GM12878 (cell line): ENCODE measurements around the gene PSAPL1. TPM values are rescaled to one million over a fixed set of nuclear protein-coding genes. Genes with fewer than 3 reads are reported as not detected.

Experiments
- ATAC-seq: fragments of 200-7000 bp; cut with Tn5 transposase; 3 replicates; pipeline ENCODE4 v1.9.1; 2020; ENCODE audit warnings: mild to moderate bottlenecking, moderate library complexity
- BruUV-seq: library from RNA; stranded (reverse); fragments of 400-500 nt; replicated peaks from 2 replicates; lab custom pipeline; 2021; lab: Mats Ljungman, UMichigan
- CTCF ChIA-PET: fragments of 300-600 bp; sonication (Branson Sonifier 250); formaldehyde crosslinking; extraction: SDS; loops from one replicate; lab custom pipeline; 2021; ENCODE audit warnings: inconsistent platforms; lab: Yijun Ruan, JAX
- POLR2A ChIA-PET: fragments of 350-600 bp; formaldehyde crosslinking; extraction: SDS; loops from one replicate; lab custom pipeline; 2021; ENCODE audit warnings: inconsistent platforms; lab: Charles Lee
- RAD21 ChIA-PET: fragments of 300-600 bp; sonication (Branson Sonifier 250); formaldehyde crosslinking; loops from one replicate; lab custom pipeline; 2023; ENCODE audit warnings: antibody characterized with exemption; ENCODE audit not compliant: unreplicated experiment; lab: Charles Lee
- SMC1A ChIA-PET: fragments of 300-600 bp; sonication (Branson Sonifier 250); formaldehyde crosslinking; loops from one replicate; lab custom pipeline; 2023; ENCODE audit not compliant: unreplicated experiment, uncharacterized antibody; lab: Charles Lee
- DNase-seq: peaks from one replicate; pipeline ENCODE4 v3.0.0-alpha.2; 2011; ENCODE audit warnings: low read depth, low spot score
- FAIRE-seq: peaks from 3 replicates; lab custom pipeline; 2011; peaks lifted over from hg19 to GRCh38; lab: Jason Lieb, UNC
- H2AFZ ChIP-seq: 2 replicates; pipeline ENCODE4 v1.6.0; 2011; ENCODE audit warnings: low read depth, low read length, control low read depth; ENCODE audit not compliant: control insufficient read depth
- H3K27ac ChIP-seq: 2 replicates; pipeline ENCODE4 v1.5.1; 2011; ENCODE audit warnings: control low read depth; ENCODE audit not compliant: control insufficient read depth, insufficient read depth
- H3K27me3 ChIP-seq, 2 experiments: replicated peaks in 1 of 2; 2 replicates each; pipeline versions ENCODE4 v1.6.0 to v1.6.1; 2011; ENCODE audit warnings: low read length in 1 of 2; ENCODE audit not compliant: control insufficient read depth in 2 of 2, insufficient read depth in 2 of 2
- H3K36me3 ChIP-seq, 2 experiments: 2 replicates each; pipeline ENCODE4 v1.5.1; 2011; ENCODE audit warnings: low read length in 1 of 2; ENCODE audit not compliant: control insufficient read depth in 2 of 2, insufficient read depth in 2 of 2
- H3K4me1 ChIP-seq: 2 replicates; pipeline ENCODE4 v1.6.1; 2011; ENCODE audit warnings: mild to moderate bottlenecking, low read length, moderate library complexity, mixed read lengths; ENCODE audit not compliant: control insufficient read depth, insufficient read depth
- H3K4me2 ChIP-seq: 2 replicates; pipeline ENCODE4 v1.6.0; 2011; ENCODE audit warnings: control low read depth; ENCODE audit not compliant: control insufficient read depth, insufficient read depth
- H3K4me3 ChIP-seq: fragments of 200-600 bp; sonication (generic); 2 replicates; pipeline ENCODE4 v1.5.1; 2016
- H3K79me2 ChIP-seq: 2 replicates; pipeline ENCODE4 v1.6.0; 2011; ENCODE audit warnings: low read length; ENCODE audit not compliant: control insufficient read depth, insufficient read depth
- H3K9ac ChIP-seq: 2 replicates; pipeline ENCODE4 v1.8.0; 2011; ENCODE audit warnings: low read length, control low read depth, mixed read lengths; ENCODE audit not compliant: control insufficient read depth, insufficient read depth
- H3K9me3 ChIP-seq: replicated peaks from 3 replicates; pipeline ENCODE4 v1.5.1; 2011; ENCODE audit warnings: mild to moderate bottlenecking, low read length; ENCODE audit not compliant: control insufficient read depth, insufficient read depth
- H4K20me1 ChIP-seq: 2 replicates; pipeline ENCODE4 v1.6.0; 2011; ENCODE audit not compliant: control insufficient read depth, insufficient read depth
- CBFB ChIP-seq: IDR thresholded peaks from 2 replicates; pipeline ENCODE4 v1.6.1; 2016; ENCODE audit warnings: antibody characterized with exemption, low read depth
- CEBPB ChIP-seq, 2 experiments: fragments of 150-350 bp in 1 of 2; IDR thresholded peaks; 2 replicates each; pipeline ENCODE4 v1.6.1; 2012 to 2014; ENCODE audit warnings: low read depth in 2 of 2, low read length in 2 of 2, borderline replicate concordance in 1 of 2, inconsistent platforms in 1 of 2
- CREB1 ChIP-seq: IDR thresholded peaks from 2 replicates; pipeline ENCODE4 v1.6.1; 2012; ENCODE audit warnings: low read depth, mild to moderate bottlenecking, inconsistent platforms
- DPF2 ChIP-seq: fragments of 450-650 bp; IDR thresholded peaks from 2 replicates; pipeline ENCODE4 v1.6.1; 2017; ENCODE audit warnings: mild to moderate bottlenecking
- FOXK2 ChIP-seq: fragments of 450-650 bp; IDR thresholded peaks from 2 replicates; pipeline ENCODE4 v1.6.1; 2017; ENCODE audit warnings: mild to moderate bottlenecking, moderate library complexity
- IRF4 ChIP-seq: IDR thresholded peaks from 2 replicates; pipeline ENCODE4 v1.6.1; 2011; ENCODE audit warnings: low read depth, low read length
- MEF2B ChIP-seq: fragments of 450-650 bp; IDR thresholded peaks from 2 replicates; pipeline ENCODE4 v1.6.1; 2018; ENCODE audit warnings: mild to moderate bottlenecking, moderate library complexity; ENCODE audit not compliant: partially characterized antibody, poor library complexity, severe bottlenecking
- NFXL1 ChIP-seq: fragments of 450-650 bp; IDR thresholded peaks from 2 replicates; pipeline ENCODE4 v1.6.1; 2017; ENCODE audit warnings: antibody characterized with exemption, mild to moderate bottlenecking, borderline replicate concordance
- POLR2AphosphoS5 ChIP-seq: IDR thresholded peaks from 2 replicates; pipeline ENCODE4 v1.6.1; 2011; ENCODE audit warnings: mild to moderate bottlenecking, low read length, inconsistent platforms
- RAD51 ChIP-seq: fragments of 450-650 bp; IDR thresholded peaks from 2 replicates; pipeline ENCODE4 v1.6.1; 2016; ENCODE audit warnings: moderate library complexity, mild to moderate bottlenecking, inconsistent platforms
- RFX5 ChIP-seq: IDR thresholded peaks from 2 replicates; pipeline ENCODE4 v1.6.1; 2011; ENCODE audit warnings: low read depth, low read length, improper control_type of control experiment
- RUNX3 ChIP-seq: IDR thresholded peaks from 2 replicates; pipeline ENCODE4 v1.6.1; 2012; ENCODE audit warnings: low read length, inconsistent platforms
- TARDBP ChIP-seq: IDR thresholded peaks from 2 replicates; pipeline ENCODE4 v1.6.1; 2016; ENCODE audit warnings: borderline replicate concordance
- YBX1 ChIP-seq: fragments of 450-650 bp; IDR thresholded peaks from 2 replicates; pipeline ENCODE4 v1.6.1; 2016; ENCODE audit warnings: antibody characterized with exemption
- ZBTB40 ChIP-seq: fragments of 450-650 bp; IDR thresholded peaks from 2 replicates; pipeline ENCODE4 v1.6.1; 2016; ENCODE audit warnings: mild to moderate bottlenecking, moderate library complexity, borderline replicate concordance
- ZNF384 ChIP-seq: IDR thresholded peaks from 2 replicates; pipeline ENCODE4 v1.6.1; 2012; ENCODE audit warnings: low read depth, mild to moderate bottlenecking, low read length, improper control_type of control experiment, borderline replicate concordance
- WGBS: methylation state at CpG from one replicate; pipeline ENCODE4 v1.1.6; 2016; ENCODE audit warnings: low lambda C conversion rate; ENCODE audit not compliant: insufficient replicate concordance, insufficient coverage; ENCODE audit errors: missing lambda C conversion rate; 5-methylcytosine and 5-hydroxymethylcytosine counted together
- in situ Hi-C: fragments of 300-500 bp; cut with MboI; formaldehyde crosslinking; loops from 9 replicates; pipeline ENCODE4 v1.14.3; 2018; ENCODE audit warnings: mixed read lengths
- intact Hi-C: fragments of 100-400 bp; cut with micrococcal nuclease; formaldehyde crosslinking; loops from one replicate; pipeline ENCODE4 v1.14.2; 2022; ENCODE audit not compliant: unreplicated experiment
- polyA plus RNA-seq, 11 experiments: library from polyadenylated mRNA; depleted of rRNA in 4 of 11; unstranded in 6 of 11; stranded (reverse) in 5 of 11; fragments of >200 nt; fragmentation: Nextera tagmentation in 4 of 11; fragmentation: Illumina TruSeq in 1 of 11; extraction: Ambion mirVana in 4 of 11; extraction: Trizol in 1 of 11; gene quantifications; 1 replicate in 1 of 11; 2 replicates in 10 of 11; pipeline versions ENCODE4 v1.2.1 to v1.2.3, GENCODE V29; 2011 to 2016; ENCODE audit warnings: inconsistent platforms in 2 of 11, missing spikeins in 2 of 11, low read depth in 1 of 11
- total RNA-seq, 4 experiments: library from RNA; depleted of rRNA in 3 of 4; stranded (reverse); fragments of >200 nt in 3 of 4; fragmentation: Illumina TruSeq in 1 of 4; extraction: Trizol in 1 of 4; gene quantifications; 2 replicates each; pipeline versions ENCODE4 v1.2.1 to v1.2.3, GENCODE V29; 2013 to 2021

Gene PSAPL1
- total and polyA plus RNA-seq, 10 of the 15 experiments (the other 5 are each of a cell fraction or from before 2014, with no cell fraction given) = not detected

DNA sequence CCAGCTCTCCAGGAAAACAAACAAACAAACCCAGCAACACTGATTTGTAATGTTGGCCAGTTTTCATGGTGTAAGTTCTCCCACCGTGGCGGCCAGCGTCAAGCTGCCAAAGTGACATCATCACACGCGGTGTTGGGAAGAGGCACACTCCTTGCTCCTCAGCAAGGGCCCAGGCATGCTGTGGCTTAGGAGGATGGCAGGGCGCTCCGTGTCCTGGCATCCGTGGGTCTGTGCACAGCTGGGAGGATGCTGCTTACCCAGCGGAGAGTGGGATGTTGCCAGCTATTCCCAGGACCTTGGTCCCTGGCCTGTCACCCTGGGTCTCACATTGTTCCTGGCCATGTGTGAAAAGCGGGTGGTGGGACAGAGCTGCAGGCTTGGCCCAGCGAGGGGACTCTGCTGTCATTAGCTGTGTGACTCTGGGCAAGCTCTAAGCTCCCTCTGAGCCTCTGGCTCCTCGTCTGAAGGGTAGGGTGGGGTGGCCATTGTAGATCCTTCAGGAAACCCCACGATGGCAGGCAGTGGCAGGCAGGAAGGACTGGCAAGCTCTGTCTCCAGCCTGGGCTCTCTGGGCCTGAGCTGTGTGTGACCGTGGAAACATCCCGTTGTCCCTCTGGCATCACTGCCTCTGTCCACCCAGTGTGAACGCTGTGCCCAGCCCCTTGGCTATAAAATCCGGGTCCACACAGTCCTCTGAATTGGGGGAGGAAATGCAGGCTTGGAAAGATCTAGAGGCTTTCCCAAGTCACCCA is 10.8 kb downstream of the PSAPL1 start:
- ChIA-PET RAD21 (no interaction called here), CTCF (interaction anchor here (0.6 kb wide), 1 partner anchor 1405 kb away, joined by 5 read pairs; no protein-coding TSS in a partner anchor), SMC1A (no interaction called here), POLR2A (no interaction called here)
- Histone ChIP-seq H2AFZ (no peak overlapping the region), H3K4me2 (no peak overlapping the region), H4K20me1 (no peaks in the 10 kb centered on the region), H3K36me3 (no peaks in the 10 kb centered on the region), H3K27ac (no peak overlapping the region), H3K4me1 (no peaks in the 10 kb centered on the region), H3K9me3 (no peaks in the 10 kb centered on the region), H3K27me3 (no peaks in the 10 kb centered on the region), H3K4me3 (no peak overlapping the region), H3K9ac (no peak overlapping the region), H3K79me2 (no peaks in the 10 kb centered on the region)
- in situ Hi-C loops (no loop called here), intact Hi-C loops (no loop called here)
- no peak for DNase-seq
- BruUV-seq = no TSS peak
- 44% methylated on average over 17 of the region's 17 CpGs for WGBS
- TF ChIP-seq YBX1 = no peak
- TF ChIP-seq ZNF384 = no peak
- TF ChIP-seq CREB1 = no peak
- no peak for TF ChIP-seq RAD51
- TF ChIP-seq POLR2AphosphoS5 = no peak
- no peak for TF ChIP-seq RUNX3
- TF ChIP-seq CEBPB (IDR thresholded peaks at IDR 0.05; ENCODE audit: borderline replicate concordance in 1 of 2, low read depth in 2 of 2, low read length in 2 of 2) = no peak
- no peak for TF ChIP-seq DPF2
- TF ChIP-seq RFX5 = no peak
- no peak for TF ChIP-seq CBFB
- no peak for TF ChIP-seq IRF4
- no peak for TF ChIP-seq NFXL1
- no peak for TF ChIP-seq FOXK2
- TF ChIP-seq MEF2B = no peak
- no peak for TF ChIP-seq TARDBP
- TF ChIP-seq ZBTB40 = no peak
- no peak for ATAC-seq
- FAIRE-seq = no peak
